Gastrocnemius medialis (tissue), 4 donors: Measurements from ENCODE around the gene KLHL9.

Experiments used
- POLR2A ChIP-seq, 2 donors: fragments of 450-650 bp; IDR thresholded peaks; one replicate each; pipeline ENCODE4 v1.6.1; 2017; ENCODE audit warnings: antibody characterized with exemption in 2 of 2, mild to moderate bottlenecking in 2 of 2, moderate library complexity in 2 of 2
- TF ChIP-seq, protein P1 (sequence below), 5 experiments: fragments of 450-650 bp in 3 of 5; fragments of 200-600 bp in 2 of 5; sonication (generic) in 2 of 5; IDR thresholded peaks in 4 of 5; conservative IDR thresholded peaks in 1 of 5; 1 replicate in 4 of 5; 2 replicates in 1 of 5; pipeline ENCODE4 v1.5.1; 2016 to 2019; ENCODE audit warnings: antibody characterized with exemption in 5 of 5, mild to moderate bottlenecking in 3 of 5, moderate library complexity in 3 of 5

DNA sequence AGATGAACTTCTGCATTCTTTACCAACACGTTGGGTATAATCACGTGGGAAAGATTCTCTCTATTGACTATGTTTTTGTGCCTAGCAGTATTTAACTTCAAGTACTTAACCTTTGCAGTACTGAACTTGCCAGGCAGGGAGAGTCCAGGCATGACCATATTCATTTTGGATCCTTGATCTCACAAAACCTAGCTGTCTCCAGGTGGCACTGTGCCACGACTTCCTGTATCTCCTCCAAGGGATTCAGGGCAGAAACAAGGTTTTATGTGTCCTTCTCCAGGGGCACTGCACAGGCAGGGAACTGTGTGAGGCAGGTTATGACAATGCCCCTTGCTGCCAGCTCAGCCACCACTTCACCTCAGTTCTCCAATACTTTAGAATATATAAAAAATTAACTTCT is 18.3 kb downstream of the KLHL9 start:
- no peak for TF ChIP-seq POLR2A (IDR thresholded peaks at IDR 0.05)
- TF ChIP-seq, protein P1, sequence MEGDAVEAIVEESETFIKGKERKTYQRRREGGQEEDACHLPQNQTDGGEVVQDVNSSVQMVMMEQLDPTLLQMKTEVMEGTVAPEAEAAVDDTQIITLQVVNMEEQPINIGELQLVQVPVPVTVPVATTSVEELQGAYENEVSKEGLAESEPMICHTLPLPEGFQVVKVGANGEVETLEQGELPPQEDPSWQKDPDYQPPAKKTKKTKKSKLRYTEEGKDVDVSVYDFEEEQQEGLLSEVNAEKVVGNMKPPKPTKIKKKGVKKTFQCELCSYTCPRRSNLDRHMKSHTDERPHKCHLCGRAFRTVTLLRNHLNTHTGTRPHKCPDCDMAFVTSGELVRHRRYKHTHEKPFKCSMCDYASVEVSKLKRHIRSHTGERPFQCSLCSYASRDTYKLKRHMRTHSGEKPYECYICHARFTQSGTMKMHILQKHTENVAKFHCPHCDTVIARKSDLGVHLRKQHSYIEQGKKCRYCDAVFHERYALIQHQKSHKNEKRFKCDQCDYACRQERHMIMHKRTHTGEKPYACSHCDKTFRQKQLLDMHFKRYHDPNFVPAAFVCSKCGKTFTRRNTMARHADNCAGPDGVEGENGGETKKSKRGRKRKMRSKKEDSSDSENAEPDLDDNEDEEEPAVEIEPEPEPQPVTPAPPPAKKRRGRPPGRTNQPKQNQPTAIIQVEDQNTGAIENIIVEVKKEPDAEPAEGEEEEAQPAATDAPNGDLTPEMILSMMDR (IDR thresholded peaks at IDR 0.05 in 4 of 5, conservative IDR thresholded peaks at IDR 0.05 in 1 of 5), result no peak
